ENCODE data around the gene KRT39. TPM values are rescaled to one million over a fixed set of nuclear protein-coding genes. Genes with fewer than 3 reads are reported as not detected.
"Not testable (repeated sequence)": the region's sequence is repeated elsewhere in the genome, so short reads cannot be mapped to it uniquely, and the experiment has no call there.

Gene KRT39
- total RNA-seq, 2 experiments from 2014 or later = not detected

DNA sequence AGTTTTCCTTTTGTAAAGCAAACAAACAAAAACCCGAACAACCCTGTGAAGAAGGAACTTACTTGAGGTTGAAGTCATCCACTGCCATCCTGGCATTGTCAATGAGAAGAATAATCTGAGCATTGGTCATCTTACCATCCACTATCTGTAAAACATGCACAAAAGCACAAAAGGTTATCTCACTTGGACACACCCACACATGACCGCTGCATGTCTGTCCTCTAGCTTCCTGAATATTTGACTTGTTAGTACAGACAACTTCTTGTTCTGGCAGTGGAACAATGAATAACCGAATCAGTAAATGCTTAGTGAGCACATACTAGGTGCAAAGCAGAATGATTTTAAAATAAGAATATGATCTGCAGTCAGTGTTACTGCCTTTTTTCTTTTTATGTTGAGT lies 35.4 kb downstream of the KRT39 start:
- POLR2A ChIA-PET = no interaction called here
- Mint-ChIP-seq H3K4me3 (no peak overlapping the region), H3K27ac (no peak overlapping the region), H3K4me1 (no peaks in the 10 kb centered on the region), H3K27me3 (peaks cover 40% of the 10 kb centered on the region), H3K36me3 (ENCODE audit: low read depth) (no peaks in the 10 kb centered on the region), H3K9me3 (no peaks in the 10 kb centered on the region)
- CTCF ChIA-PET = no interaction called here
- no peak for DNase-seq

DNA sequence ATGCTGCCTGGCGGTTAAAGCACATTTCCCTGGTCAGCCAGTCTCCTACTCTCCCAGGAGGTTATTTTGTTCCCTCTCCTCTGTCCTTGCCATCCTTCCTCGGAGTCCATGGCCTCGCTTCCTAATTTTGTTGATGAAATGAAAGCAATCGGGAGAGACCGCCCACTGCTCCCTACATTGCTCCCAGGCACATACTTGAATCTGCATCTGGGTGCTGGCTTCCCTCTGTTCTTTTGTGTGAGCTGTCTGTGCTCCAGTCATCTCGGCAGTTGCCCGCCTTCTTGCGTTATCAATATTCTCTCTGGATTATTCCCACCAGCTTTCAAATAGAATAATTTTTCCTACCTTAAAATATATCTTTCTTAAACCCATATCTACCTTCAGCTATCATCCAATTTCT lies 40.4 kb downstream of the KRT39 start:
- Mint-ChIP-seq H3K27ac (no peak overlapping the region), H3K27me3 (peaks cover 23% of the 10 kb centered on the region), H3K4me1 (peaks cover 1% of the 10 kb centered on the region), H3K4me3 (no peak overlapping the region), H3K36me3 (ENCODE audit: low read depth) (no peaks in the 10 kb centered on the region), H3K9me3 (no peaks in the 10 kb centered on the region)
- no peak for DNase-seq
- ChIA-PET CTCF (no interaction called here), POLR2A (no interaction called here)

DNA sequence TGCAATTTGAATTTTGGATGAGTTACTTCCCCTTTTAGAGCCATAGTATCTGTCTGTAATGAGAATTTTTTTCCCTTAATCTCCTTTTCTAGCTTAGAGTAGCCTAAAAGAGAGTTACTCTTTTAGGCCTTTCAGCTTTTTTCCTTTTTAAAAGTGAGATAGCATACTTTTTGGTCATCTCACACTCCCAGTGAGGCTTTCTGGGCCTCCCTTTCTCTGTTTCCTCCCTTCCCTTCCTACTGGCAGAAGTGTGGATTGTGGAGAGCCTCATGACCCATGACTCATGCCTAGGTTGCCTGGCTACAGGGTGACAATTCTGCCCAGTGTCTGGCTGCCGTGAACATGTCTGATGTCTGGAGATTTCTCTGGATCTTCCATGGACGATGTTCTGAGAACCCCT lies 44.5 kb downstream of the KRT39 start:
- no peaks in the 10 kb centered on the region for H3K36me3 Mint-ChIP-seq (ENCODE audit: low read depth)
- no peaks in the 10 kb centered on the region for H3K9me3 Mint-ChIP-seq
- POLR2A ChIA-PET = no interaction called here
- no peak for DNase-seq
- H3K27me3 Mint-ChIP-seq = peaks cover 19% of the 10 kb centered on the region
- no peak overlapping the region for H3K27ac Mint-ChIP-seq
- no peak overlapping the region for H3K4me3 Mint-ChIP-seq
- peaks cover 7% of the 10 kb centered on the region for H3K4me1 Mint-ChIP-seq
- CTCF ChIA-PET = no interaction called here

DNA sequence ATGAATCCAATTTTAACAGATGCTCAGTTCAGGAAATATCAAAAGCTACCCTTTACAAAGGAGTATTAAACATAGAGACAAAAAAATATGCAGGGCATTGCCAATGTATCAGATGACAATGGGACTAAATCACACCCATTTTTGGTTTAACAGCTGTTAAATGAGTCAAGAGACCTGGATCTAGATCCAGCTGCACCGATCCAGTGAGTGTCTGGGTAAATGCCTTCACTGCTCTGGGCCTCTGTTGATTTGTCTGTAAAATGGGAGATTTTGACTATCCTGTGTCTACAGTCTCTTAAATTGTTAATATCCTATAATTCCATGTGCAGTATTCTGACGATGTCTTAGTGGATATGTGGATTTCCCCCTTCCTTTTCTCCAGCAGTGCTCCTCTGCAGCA lies 45.7 kb downstream of the KRT39 start:
- CTCF ChIA-PET = interaction anchor here (1.2 kb wide), 1 partner anchor 728 kb away, joined by 4 read pairs; no protein-coding TSS in a partner anchor
- peaks cover 13% of the 10 kb centered on the region for H3K27me3 Mint-ChIP-seq
- H3K9me3 Mint-ChIP-seq = no peaks in the 10 kb centered on the region
- POLR2A ChIA-PET = interaction anchor here (0.6 kb wide), 1 partner anchor 624 kb away, joined by 3 read pairs; no protein-coding TSS in a partner anchor
- no peaks in the 10 kb centered on the region for H3K36me3 Mint-ChIP-seq (ENCODE audit: low read depth)
- peaks cover 7% of the 10 kb centered on the region for H3K4me1 Mint-ChIP-seq
- DNase-seq = no peak
- H3K4me3 Mint-ChIP-seq = no peak overlapping the region
- H3K27ac Mint-ChIP-seq = no peak overlapping the region

DNA sequence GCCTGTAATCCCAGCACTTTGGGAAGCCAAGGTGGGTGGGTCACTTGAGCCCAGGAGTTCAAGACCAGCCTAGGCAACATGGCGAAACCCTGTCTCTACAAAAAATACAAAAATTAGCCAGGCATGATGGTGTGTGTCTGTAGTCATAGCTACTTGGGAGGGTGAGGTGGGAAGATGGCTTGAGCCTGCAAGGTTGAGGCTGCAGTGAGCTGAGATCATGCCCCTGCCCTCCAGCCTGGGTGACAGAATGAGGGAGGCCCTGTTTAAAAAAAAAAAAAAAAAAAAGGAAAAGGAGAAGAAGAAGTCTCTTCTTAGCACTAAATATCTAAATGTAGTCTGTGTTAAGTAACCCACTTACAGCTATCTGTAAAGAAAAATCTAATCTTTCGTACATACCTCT lies 49.6 kb downstream of the KRT39 start:
- H3K4me1 Mint-ChIP-seq; POLR2A ChIA-PET; H3K4me3 Mint-ChIP-seq; H3K36me3 Mint-ChIP-seq (ENCODE audit: low read depth); H3K9me3 Mint-ChIP-seq; DNase-seq; H3K27ac Mint-ChIP-seq: not testable (repeated sequence)
- CTCF ChIA-PET = interaction anchor here (1.9 kb wide), 1 partner anchor 16 kb away, joined by 4 read pairs; no protein-coding TSS in a partner anchor
- H3K27me3 Mint-ChIP-seq = peaks cover 15% of the 10 kb centered on the region

DNA sequence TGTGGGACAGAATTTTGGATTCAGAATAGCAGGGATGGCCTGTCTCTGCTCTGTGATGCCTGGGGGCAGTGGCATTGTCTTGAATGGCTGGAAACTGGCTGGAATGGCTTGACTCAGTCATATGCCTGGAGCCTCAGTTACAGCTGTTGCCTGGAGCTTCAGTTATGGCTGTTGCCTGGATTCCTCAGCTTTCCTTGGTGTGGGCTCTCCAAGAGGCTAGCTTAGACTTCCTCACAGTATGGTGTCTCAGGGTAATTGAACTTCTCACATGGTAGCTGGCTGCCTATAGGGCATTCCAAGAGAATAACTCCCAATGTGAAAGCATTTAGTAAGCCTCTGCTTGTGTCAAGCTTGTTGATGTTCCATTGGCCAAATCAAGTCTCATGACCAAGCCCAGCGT lies 50.4 kb downstream of the KRT39 start:
- Mint-ChIP-seq H3K36me3 (ENCODE audit: low read depth) (no peaks in the 10 kb centered on the region), H3K27ac (no peak overlapping the region), H3K4me1 (peaks cover 6% of the 10 kb centered on the region), H3K27me3 (peaks cover 15% of the 10 kb centered on the region), H3K4me3 (no peak overlapping the region), H3K9me3 (no peaks in the 10 kb centered on the region)
- ChIA-PET POLR2A (no interaction called here), CTCF (interaction anchor here (1.9 kb wide), 1 partner anchor 15 kb away, joined by 4 read pairs; no protein-coding TSS in a partner anchor)
- DNase-seq = no peak

DNA sequence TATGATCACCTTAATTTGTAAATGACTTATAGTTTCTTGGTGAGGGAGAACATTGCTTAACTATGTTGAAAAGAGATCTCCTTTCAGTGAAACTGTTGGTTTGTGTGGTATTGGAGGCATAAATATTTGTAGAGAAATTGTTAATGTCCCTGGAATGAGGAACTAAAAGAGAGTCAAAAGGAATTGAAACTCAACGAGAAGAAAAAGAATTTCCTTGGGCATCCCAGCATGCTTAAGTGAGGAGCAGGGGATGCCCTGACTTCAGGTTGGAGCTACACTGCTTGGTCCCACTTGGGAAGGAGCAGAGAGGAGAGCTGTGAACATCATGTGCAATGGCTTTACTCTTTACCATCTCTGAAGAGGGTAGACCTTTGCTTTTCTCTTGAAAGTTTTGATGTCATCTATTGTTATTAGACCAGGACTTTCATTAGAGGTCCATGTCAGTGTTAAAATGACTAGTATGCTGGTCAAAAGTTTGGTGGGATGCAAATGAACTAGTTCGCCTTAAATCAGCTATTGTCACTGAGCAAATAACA lies 51.0 kb downstream of the KRT39 start:
- no peaks in the 10 kb centered on the region for H3K9me3 Mint-ChIP-seq
- DNase-seq = no peak
- no peaks in the 10 kb centered on the region for H3K36me3 Mint-ChIP-seq (ENCODE audit: low read depth)
- H3K27ac Mint-ChIP-seq = no peak overlapping the region
- ChIA-PET CTCF (interaction anchor here (1.9 kb wide), 1 partner anchor 14 kb away, joined by 4 read pairs; no protein-coding TSS in a partner anchor), POLR2A (no interaction called here)
- no peak overlapping the region for H3K4me3 Mint-ChIP-seq
- peaks cover under 1% of the 10 kb centered on the region for H3K4me1 Mint-ChIP-seq
- peaks cover 15% of the 10 kb centered on the region for H3K27me3 Mint-ChIP-seq

DNA sequence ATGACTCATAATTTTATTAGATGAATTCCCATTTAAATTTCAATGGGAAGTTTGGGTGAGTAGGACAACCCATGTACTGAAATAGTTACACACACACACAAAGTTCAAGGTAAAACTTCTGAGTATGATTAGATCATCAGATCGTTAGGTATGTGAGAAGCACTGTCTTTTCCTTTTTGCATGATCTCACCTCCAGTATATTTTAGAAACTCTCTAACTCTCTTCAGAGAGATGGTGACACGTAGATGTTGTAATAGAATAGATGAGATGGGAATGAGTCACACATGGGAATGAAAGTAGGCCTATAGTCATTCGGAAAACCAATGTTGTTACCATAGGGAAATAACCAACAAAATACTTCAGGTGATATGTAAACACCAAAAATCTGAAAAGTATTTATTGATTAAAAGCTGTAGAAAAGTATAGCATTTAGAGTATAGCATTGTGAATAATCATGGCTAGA lies 51.5 kb downstream of the KRT39 start:
- POLR2A ChIA-PET = no interaction called here

DNA sequence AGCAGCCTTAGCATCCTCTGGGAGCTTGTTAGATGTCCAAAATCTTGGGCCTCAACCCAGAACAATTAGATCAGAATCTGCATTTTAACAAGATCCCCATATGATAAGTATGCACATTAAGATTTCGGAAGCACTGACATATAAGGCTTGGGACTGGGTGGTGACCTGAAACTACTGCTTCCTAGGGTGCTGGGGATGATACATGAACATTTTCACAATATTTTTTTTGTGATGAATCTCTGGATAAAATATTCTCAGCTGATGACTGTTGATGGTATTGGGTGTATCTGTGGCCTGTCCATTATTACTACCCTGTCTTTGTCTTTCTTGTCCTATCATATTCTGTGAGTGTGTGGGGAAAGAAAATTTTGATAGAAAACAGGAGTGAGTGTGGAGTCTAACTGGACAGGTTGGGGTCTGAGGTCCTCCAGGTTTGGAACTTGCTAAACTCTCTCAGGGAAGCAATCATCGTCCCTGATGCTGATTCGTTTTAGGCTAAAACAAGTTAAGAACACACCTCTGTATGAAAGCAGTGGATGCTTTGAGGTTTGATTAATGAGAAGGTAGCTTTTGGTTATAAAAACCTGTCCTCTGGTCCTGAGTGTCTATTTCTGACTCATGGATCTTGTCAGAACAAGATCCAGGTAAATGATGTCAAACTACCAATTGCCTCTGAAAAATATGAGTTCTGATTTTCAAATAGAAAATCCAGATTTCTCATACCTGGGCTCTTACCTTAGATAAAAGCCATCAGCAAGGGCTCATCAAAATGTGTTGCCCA lies 52.5 kb downstream of the KRT39 start:
- CTCF ChIA-PET = interaction anchor here (1.0 to 1.4 kb wide), 3 partner anchors 13 to 749 kb away, joined by 3 to 4 read pairs (median 3); no protein-coding TSS in a partner anchor
- no peak overlapping the region for H3K27ac Mint-ChIP-seq
- H3K4me3 Mint-ChIP-seq = no peak overlapping the region
- H3K4me1 Mint-ChIP-seq = no peaks in the 10 kb centered on the region
- H3K9me3 Mint-ChIP-seq = no peaks in the 10 kb centered on the region
- H3K36me3 Mint-ChIP-seq (ENCODE audit: low read depth) = no peaks in the 10 kb centered on the region
- H3K27me3 Mint-ChIP-seq = peaks cover 22% of the 10 kb centered on the region
- DNase-seq = no peak
- POLR2A ChIA-PET = no interaction called here

More for the DNA sequence above, 51.5 kb downstream of the KRT39 start:
- Mint-ChIP-seq H3K27ac (no peak overlapping the region), H3K9me3 (no peaks in the 10 kb centered on the region), H3K4me1 (no peaks in the 10 kb centered on the region), H3K4me3 (no peak overlapping the region), H3K27me3 (peaks cover 20% of the 10 kb centered on the region), H3K36me3 (ENCODE audit: low read depth) (no peaks in the 10 kb centered on the region)
- no peak for DNase-seq
- CTCF ChIA-PET = interaction anchor here (1.9 kb wide), 1 partner anchor 14 kb away, joined by 4 read pairs; no protein-coding TSS in a partner anchor

DNA sequence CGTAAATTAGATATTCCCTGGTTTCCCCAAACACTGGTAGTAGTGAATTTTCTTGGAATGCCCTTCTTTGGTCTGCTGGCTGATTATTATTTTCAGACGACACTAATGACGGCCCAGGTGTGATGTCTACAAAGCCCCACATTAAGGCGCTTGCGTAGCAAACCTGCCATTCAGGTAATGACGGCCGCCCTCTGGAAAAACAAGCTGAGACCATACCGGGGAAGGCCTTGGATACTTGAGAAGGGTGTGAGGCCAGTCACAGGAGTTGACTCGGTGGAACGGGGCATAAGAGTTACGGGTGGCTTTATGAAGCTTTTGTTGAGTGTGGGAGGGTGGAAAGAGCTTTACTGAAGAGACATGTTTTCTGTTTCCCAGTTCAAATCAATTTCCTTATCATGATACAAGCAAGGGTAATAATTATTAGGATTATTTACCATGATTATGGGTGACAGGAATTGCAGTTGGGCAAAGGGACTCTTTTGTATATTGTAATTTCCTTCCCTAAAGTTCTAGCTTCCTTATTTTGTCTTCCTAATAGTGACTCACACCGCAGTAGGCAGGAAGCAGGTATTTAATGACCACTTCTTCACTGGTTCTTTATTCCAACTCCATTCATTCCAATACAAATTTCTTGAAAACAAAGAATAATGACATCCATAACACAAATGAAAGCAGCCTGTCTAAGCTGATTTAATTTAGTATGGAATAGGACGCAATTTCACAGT lies 54.1 kb downstream of the KRT39 start:
- H3K27me3 Mint-ChIP-seq = peaks cover 32% of the 10 kb centered on the region
- no peak overlapping the region for H3K4me3 Mint-ChIP-seq
- no peak overlapping the region for H3K27ac Mint-ChIP-seq
- ChIA-PET POLR2A (no interaction called here), CTCF (interaction anchor here (0.8 kb wide), 1 partner anchor 653 kb away, joined by 6 read pairs; no protein-coding TSS in a partner anchor)
- DNase-seq = no peak
- no peaks in the 10 kb centered on the region for H3K4me1 Mint-ChIP-seq
- H3K36me3 Mint-ChIP-seq (ENCODE audit: low read depth) = no peaks in the 10 kb centered on the region
- H3K9me3 Mint-ChIP-seq = no peaks in the 10 kb centered on the region

DNA sequence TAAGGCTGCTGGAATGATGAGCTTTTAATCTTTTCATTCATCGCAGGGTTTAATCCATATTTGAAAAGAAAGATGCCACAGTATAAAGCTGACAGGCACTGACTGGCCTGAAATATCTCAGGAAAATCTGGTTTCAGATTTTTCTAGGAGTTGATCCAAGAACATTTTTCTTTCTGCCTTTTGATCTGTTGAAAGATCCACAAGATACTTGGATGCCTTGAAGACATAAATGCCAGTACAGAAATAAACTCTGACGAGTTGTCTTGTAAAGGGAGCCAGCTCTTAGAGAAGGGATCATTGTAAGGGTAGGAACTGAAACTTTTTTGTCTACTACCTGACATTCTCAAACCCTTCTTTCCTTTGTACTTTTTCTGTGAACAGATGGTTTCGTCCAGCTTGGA lies 56.3 kb downstream of the KRT39 start:
- CTCF ChIA-PET = interaction anchor here (1.6 kb wide), 1 partner anchor 638 kb away, joined by 8 read pairs; no protein-coding TSS in a partner anchor
- Mint-ChIP-seq H3K9me3 (no peaks in the 10 kb centered on the region), H3K27me3 (peaks cover 38% of the 10 kb centered on the region), H3K4me1 (no peaks in the 10 kb centered on the region), H3K4me3 (no peak overlapping the region), H3K27ac (no peak overlapping the region), H3K36me3 (ENCODE audit: low read depth) (no peaks in the 10 kb centered on the region)
- DNase-seq = no peak
- POLR2A ChIA-PET = no interaction called here

DNA sequence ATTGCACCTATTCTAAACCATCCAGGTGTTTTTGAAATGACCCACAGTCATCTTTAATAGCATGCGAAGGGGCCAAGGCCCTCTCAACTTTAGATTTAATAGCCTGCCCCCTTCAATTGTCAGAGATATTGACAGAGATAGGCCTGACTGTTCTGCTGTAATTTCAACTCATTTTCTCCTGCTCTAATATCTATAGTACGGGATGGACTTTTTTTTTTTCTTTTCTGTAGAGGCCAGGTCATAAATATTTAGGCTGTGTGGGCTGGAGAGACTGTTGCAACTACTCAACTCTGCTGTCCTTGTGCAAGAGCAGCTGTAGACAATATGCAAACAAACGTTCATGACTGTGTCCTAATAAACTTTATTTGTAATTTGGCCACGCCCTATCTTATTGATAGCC lies 57.0 kb downstream of the KRT39 start:
- no peak overlapping the region for H3K27ac Mint-ChIP-seq
- H3K4me1 Mint-ChIP-seq = no peaks in the 10 kb centered on the region
- H3K9me3 Mint-ChIP-seq = no peaks in the 10 kb centered on the region
- peaks cover 39% of the 10 kb centered on the region for H3K27me3 Mint-ChIP-seq
- H3K4me3 Mint-ChIP-seq = no peak overlapping the region
- CTCF ChIA-PET = interaction anchor here (1.6 kb wide), 1 partner anchor 639 kb away, joined by 8 read pairs; no protein-coding TSS in a partner anchor
- POLR2A ChIA-PET = no interaction called here
- DNase-seq = no peak
- no peaks in the 10 kb centered on the region for H3K36me3 Mint-ChIP-seq (ENCODE audit: low read depth)

DNA sequence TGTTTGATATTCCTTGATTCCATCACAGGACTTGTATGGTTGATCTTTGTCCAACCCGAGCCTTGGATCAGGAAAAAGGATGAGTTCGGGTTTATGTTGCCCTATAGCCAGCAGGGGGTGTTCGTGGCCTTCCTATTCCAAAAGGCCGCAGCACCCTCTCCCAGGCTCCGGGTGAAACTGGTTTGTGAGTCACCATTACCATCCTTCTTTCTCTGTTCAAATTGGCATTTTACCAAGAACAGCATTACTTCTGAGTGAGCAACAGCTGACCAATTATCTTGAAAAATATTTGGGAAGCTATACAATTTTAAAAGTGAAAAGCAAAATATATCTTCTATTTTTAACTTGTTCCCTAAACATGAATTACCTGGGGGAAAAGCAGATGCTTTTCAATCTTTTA lies 57.4 kb downstream of the KRT39 start:
- peak; percentile 63 for DNase-seq
- ChIA-PET CTCF (interaction anchor here (1.0 to 1.6 kb wide), 2 partner anchors 24 to 639 kb away, joined by 3 to 8 read pairs; no protein-coding TSS in a partner anchor), POLR2A (no interaction called here)
- H3K27ac Mint-ChIP-seq = no peak overlapping the region
- H3K27me3 Mint-ChIP-seq = peaks cover 39% of the 10 kb centered on the region
- H3K9me3 Mint-ChIP-seq = no peaks in the 10 kb centered on the region
- H3K4me3 Mint-ChIP-seq = no peak overlapping the region
- no peaks in the 10 kb centered on the region for H3K4me1 Mint-ChIP-seq
- H3K36me3 Mint-ChIP-seq (ENCODE audit: low read depth) = no peaks in the 10 kb centered on the region
